ENCODE measurements around the gene RAB31.

RAB31 gene

DNA sequence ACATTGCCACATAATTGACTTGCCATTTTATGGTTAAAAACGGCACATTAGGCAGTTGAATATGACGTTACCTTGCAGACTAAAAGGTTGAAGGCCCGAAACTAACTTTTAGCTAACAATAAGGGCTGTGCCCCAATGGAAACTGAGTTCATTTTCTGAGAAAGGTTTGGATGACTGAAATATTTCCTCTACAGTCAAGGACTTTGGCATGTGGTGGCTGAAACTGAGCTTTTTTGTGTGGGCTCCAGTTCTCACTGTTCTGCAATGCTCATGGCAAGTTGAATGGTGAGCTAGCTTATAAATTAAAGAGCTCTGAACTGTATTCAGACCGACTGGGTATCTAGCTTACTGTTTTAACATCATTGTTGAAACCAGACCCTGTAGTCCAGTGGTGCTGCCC is 153.8 kb downstream of the RAB31 start:
- peak; percentile 4 to 21 (median 9) for DNase-seq (ENCODE audit: low read depth in 3 of 3)

DNA sequence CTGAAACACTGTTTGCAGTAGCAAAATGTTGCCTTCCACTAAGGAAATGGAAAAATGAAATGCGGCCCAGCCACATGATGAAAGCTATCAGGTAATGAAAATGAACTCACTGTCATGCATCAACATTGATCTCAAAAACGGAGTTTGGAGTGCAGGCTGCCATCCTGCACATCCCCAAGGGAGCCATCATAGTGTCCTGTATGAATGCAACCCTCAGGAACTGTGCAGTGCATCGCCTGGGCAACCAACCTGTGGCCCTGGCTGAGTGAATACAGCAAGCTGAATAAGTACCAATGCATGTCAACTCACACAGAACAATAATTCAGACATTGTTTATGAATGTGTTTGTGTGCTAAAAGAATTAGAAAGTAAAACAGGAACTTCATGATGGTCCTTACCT is 154.6 kb downstream of the RAB31 start:
- DNase-seq (ENCODE audit: low read depth in 3 of 3), result no peak

DNA sequence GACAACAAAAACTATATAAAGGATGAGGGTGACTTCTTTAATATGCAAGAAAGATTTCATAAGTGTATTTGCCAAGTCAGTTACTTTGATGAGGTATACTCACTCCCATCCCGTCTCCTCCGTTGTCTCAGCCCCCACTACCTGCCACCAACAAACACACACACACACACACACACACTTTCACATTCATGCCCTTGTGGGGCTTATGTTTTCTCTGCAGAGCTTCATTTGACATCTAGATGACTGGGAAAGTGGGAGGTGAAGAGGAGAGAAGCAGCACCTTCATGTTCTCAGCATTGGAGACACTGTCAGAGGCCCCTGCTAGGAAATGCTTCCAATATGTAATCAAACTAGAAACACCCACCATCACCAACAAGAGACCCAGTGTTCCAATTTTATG is 155.2 kb downstream of the RAB31 start:
- DNase-seq (ENCODE audit: low read depth in 3 of 3), result no peak

DNA sequence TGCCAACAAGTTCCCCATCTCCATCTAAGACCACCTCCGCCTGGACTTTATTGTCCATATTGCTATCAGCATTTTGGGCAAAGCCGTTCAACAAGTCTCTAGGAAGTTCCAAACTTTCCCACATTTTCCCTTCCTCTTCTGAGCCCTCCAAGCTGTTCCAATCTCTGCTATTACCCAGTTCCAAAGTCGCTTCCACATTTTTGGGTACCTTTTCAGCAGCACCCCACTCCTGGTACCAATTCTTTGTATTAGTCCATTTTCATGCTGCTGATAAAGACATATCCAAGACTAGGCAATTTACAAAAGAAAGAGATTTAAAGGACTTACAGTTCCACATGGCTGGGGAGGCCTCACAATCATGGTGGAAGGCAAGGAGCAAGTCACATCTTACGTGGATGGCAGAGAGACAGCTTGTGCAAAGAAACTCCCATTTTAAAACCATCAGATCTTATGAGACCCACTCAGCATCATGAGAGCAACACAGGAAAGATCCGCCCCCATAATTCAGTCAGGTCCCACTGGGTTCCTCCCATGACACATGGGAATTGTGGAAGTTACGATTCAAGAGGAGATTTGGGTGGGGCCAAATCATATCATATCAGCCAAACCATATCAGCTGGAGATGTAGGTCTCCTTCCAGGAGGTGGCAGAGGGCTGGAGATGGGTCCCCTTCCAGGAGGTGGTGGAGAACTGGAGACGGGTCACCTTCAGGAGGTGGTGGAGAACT is 157.8 kb downstream of the RAB31 start:
- DNase-seq (ENCODE audit: low read depth in 3 of 3), result no peak

DNA sequence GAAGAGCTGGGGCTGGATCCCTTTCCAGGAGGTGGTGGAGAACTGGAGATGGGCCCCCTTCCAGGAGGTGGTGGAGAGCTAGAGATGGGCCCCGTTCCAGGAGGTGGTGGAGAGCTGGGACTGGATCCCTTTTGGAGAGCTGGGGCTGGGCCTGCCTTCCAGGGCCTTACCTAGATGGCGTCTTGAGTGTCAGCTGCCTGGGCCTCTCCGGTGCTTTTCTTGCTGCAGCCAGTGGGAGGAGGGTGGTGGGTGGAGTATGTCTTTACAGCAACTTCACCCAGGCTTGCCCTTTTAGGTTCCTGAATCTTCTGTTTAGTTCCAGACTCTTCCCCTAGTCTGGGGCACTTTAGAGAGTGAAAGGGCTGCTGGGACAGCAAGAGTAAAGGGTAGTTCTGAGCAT is 158.5 kb downstream of the RAB31 start:
- DNase-seq (ENCODE audit: low read depth in 3 of 3), result no peak

DNA sequence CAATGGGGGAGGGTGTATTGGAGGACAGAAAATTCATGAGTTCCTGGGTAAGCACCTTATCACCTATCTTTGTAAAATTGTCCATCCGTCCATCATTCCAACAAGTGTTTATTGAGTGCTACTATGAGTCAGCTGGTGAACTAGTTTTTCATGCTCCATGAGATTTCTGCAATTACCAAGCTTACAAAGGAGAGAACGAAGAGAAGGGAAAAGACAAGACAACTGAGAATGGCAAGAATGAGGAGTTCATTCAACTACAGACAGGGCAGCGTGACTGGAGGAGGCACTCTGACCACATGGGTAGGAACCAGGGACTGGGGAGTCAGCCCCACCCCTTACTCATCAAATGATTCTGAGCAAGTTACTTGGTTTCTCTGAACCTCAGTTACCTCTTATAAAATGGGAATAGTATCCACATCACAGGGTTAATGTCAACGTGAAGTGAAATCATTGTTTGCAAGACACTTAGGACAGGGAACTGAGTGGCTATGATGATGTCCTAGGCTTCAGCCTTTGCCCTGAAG is 159.0 kb downstream of the RAB31 start:
- DNase-seq (ENCODE audit: low read depth in 3 of 3), result no peak

DNA sequence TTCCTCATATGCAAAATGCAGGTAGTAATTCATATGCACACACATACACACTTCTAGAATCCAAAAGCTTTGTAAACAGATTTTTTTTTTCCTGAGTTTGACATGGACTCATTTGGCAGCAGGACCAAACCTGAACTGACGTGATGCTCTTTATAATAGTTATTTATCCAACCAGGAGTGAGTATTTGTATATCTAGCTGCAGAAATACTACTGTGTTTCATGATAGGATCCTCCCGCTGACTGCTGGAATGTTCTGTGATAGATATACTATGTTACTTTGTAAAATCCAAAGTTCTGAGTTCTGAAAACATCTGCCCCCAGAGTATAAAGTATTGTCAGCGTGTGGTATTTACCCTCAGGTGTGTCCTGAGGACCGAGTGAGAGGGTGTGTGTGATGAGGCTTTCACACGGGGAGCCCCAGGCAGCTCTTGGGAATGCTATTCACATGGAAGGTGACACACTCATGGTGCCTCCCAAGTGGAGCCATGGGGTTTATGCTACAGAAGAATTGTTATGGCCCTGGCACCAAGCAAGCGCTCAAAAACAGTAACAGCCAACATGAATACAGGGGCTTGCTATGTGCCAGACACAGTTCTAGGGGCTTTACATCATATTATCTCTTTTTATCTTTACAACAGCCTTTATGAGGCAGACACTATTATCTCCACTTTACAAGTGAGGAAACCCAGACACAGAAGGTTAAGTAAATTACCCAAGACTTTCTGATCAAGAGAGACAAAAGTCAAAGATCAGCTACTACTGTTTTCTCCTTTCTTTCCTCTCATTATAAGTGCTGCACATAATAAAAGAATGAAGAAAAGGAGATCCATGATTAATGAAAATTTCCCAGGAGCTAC is 161.0 kb downstream of the RAB31 start:
- DNase-seq (ENCODE audit: low read depth in 3 of 3), result no peak

DNA sequence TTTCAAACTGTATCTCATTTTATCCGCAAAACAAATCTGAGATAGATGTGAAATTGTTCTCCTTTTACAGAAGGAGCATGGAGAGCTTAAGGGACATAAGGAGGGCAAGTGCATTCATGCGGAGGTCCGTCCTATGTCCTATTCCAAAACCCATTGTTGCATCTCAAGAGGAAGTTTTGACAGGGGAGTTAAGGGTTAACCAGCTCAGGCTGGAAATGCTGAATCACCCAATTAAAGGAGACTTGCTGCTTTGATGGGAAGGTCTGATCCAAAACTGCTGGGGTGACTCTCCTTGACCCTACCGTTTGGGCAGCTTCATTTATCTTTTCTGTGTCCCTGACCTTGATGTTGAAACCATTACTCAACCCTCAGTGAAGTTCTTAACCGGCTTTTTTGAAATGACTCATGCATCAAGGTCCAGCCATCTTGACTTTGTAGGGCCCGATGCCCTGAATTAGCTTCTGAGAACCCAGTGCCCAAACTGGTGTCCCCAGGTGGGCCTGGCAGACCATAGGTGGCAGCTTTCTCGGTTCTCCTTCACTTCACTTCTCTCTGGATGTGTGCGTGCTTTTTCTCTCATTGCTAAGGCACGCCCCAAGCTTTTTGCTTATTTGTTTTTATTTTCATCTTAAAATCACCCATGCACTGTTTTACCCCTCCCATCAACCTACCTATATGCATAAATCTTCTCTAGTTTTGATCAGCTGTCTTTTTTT is 161.8 kb downstream of the RAB31 start:
- no peak for DNase-seq (ENCODE audit: low read depth in 3 of 3)

DNA sequence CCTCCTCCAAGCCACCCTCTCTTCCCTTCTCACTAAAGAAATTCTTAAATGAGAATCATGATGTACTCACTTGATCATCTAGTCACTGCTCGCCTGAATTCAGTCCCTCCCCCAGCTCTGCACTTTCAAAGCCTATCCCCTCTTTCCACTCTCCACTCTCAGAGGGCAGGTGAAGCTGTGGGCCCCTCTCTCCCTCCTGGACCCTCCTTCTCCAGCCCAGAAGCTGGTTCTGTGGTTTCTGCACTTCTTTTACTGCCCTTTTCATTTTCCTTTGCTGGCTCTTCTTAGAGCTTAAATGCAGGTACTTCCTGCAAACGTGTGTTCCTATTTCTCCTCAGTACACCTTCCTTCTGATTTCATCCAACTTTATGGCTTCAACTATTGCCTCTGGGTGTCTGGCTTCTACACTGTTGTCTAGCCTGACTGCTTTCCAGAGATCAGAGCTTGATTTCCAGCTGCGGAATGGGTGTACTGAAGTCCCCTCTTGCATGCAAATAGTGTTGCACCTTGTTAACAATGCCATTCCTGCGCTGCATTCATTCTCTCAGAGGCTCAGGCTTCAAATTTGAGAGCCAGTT is 162.4 kb downstream of the RAB31 start:
- DNase-seq (ENCODE audit: low read depth in 3 of 3), result no peak

DNA sequence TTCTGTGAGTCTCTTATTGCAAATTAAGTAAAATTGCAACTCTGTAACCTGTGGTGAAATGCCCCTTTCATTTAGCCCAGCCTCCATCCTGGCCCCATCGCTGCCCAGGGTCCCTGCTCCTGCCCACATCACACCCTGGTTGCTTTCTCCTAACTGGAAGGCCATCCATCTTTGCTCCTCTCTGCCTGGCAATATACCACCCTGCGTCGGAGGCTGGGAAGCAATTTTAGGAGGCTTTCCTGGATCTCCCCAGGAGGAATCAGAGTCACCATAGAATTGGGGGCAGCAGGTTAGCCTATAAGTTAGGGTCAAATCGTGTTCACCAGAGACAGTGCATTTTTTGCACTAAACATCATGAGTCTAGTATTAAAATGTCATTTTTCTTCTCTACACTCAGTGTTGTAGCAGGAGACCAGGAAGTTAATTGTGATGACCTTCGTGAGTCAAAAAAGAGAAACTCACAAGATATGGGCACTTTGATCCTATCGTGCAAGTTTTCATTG is 163.2 kb downstream of the RAB31 start:
- DNase-seq (ENCODE audit: low read depth in 3 of 3), result no peak

DNA sequence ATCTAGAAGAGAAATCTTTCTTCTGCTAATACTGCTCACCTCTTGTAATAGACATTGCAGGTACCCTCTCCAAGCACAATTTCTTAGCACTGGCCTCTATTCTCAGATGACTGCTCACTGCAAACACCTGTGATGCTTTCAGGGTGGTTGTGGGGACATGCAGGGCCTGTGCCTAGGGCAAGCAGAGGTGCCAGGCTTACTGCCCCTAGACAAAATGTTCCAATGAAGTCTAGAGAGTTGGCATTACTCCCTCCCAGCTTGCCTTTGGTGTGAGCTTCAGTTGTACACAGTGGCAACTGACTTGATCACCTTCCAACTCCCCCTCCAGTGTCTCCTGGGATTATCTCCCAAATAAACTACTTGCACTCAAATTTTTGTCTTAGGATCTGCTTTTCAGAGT is 164.7 kb downstream of the RAB31 start:
- no peak for DNase-seq (ENCODE audit: low read depth in 3 of 3)

DNA sequence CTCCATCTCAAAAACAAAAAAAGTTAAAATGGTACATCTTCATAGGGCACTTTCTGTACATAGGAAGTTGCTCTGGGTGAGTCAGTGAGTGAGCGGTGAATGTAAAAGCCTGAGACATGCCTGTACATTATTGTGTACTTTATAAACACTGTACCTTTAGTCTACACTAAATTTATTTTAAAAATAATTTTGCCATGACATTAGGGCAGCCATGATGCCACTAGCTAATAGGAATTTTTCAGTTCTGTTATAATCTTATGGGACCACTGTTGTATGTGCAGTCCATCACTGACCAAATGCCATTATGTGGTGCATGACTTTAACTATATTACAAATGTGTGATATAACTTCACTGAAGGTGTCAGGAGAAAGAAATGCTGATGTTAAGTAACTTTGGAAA is 166.6 kb downstream of the RAB31 start:
- no peak for DNase-seq (ENCODE audit: low read depth in 3 of 3)

DNA sequence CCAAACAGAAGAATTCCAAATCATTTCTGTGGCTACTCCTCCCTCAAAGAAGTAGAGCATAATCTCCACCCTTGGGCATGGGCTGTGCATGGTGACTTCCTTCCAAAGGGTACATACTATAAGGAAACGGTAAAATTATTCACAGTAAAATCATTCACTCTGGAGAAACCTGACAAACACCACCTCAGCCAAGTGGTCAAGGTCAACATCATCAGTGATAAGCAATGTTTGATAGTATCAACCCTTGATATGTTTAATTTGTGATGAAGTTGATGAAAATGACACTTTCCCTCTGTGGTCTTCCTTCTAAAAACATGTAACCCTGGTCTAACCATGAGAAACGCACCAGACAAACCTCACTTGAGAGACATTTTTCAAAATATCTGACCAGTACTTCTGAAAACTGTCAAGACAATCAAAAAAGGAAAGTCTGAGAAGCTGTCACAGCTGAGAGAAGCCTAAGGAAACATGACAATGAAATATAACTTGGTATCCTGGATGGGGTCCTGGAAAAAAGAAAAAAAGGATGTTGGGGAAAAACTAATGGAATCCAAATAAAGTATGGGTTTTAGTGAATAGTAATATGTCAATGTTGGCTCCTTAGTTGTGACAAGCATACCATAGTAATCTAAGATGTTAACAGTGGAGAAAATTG is 168.2 kb downstream of the RAB31 start:
- DNase-seq (ENCODE audit: low read depth in 3 of 3), result no peak

DNA sequence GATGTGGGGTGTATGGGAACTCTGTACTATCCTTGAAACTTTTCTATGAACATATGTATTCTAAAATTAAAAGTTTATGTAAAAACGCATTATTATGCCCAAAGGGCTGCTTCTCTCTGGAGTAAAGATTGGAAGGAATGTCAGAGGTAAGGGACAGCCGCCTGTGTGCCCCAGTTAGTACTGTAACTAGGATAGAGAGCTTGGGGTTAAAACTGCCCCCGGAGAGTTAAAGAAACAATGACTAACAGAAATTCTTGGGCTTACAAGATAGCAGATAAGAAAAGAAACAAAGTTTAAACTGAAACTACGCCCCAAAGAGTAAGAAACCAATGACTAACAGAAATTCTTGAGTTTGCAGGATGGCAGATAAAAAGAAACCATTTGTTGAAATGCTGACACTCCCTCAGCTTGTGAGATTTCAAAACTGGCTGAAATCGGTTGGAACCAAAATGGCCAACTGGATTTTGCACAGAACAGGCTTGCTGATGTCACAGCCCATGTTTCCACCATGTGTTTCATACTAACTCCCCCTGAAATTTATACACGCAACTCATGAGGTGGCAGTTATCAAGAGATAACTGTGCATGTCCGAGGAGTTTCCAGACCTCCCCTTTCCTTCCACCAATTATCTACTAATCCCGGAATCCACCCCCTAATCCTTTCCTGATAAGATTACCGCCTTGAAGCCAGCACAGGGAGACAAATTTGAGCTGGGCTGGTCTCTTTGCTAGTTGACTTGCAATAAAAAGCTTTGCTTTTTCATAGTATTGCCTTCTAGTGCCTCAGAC is 169.0 kb downstream of the RAB31 start:
- DNase-seq (ENCODE audit: low read depth in 3 of 3), result no peak

DNA sequence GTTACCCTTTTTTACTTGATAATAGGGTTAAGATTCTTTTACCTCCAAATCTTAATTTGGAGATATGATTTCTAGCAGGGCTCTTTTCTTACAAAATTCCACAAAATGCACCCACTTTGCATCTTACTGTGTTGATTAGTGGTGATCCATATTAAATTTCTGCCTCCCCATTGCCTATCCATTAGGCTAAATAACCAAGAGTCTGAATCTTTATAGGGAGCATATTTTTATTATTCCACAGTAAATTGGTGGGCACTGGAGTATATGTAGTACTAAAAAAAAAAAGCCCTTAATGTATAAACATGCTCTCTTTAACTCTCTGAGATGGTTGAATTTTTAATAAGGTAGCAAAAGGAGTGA is 169.5 kb downstream of the RAB31 start:
- DNase-seq (ENCODE audit: low read depth in 3 of 3), result no peak

DNA sequence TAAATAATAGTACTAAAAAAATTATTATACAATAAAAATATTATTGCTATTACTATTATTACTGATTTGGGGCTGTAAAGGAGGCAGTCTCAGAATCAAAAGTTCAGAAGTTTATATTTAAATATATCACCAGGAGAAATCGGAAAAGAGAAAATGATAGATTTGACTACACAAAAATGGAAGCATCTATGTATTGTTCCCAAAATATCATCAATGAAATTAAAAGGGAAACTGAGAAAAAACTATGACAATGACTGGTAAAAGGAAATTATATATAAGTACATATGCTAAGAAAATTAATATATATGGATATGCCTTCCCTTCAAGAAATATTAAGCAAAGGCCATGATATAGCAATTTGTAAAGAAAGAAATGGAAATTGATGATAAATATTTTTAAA is 170.0 kb downstream of the RAB31 start:
- DNase-seq (ENCODE audit: low read depth in 3 of 3), result no peak

DNA sequence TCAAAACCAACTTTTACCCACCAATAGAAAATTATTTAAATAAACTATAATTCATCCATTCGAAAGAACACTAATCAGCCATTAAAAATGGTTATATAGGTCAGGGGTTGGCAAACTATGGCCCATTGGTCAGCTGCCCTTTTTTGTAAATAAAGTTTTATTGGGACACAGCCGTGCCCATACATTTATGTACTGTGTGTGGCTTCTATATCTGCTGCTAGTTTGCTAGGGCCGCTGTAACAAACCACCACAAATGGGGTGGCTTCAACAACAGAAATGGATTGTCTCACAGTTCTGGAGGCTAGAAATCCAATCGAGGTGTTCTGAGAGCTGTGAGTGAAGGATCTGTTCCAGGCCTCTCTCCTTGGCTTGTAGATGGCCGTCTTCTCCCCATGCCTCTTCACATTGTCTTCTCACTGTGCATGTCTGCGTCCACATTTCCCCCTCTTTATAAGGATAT is 170.7 kb downstream of the RAB31 start:
- DNase-seq (ENCODE audit: low read depth in 3 of 3), result no peak

DNA sequence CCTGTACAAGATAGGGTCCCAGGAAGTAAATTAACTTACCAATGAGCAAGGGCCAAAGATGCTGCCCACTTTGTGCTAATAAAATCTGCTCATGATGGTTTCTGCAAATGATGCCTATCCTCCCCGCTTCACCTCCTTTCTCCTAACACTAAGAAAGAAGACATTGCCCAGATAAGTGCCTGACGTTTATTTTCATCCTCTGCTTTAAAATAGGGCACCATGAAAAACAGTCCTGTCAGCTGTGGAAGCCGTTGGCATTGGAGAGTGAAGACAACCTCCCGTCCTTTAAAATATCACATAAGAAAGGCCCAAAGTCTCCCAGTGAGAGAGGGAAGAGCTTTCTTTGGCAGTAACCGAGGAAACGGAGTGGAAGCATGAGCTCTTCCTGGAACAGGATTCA is 176.0 kb downstream of the RAB31 start:
- DNase-seq (ENCODE audit: low read depth in 3 of 3), result no peak

DNA sequence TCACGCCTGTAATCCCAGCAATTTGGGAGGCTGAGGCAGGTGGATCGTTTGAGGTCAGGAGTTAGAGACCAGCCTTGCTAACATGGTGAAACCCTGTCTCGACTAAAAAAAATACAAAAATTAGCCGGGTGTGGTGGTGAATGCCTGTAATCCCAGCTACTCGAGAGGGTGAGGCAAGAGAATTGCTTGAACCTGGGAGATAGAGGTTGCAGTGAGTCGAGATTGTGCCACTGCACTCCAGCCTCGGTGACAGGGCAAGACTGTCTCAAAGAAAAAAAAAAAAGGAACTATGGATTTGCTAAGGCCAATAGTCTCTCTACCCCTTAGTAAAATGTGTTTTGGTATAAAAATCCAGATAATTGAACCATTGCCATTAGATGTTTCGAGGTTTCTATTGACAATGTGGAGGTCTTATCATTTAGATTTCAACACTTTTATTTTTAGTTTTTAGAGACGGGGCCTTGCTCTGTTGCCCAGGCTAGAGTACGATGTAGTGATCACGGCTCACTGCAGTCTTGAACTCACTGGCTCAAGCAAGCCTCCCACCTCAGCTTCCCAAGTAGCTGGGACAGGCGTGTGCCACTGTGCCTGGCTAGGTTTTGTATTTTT is 176.5 kb downstream of the RAB31 start:
- DNase-seq (ENCODE audit: low read depth in 3 of 3), result no peak

Measured in stimulated activated CD4-positive, alpha-beta T cell treated with anti-CD3 and anti-CD28 coated beads, TNF-alpha, amount 100 ng/mL, for 48 hours (primary cell).